Heart right ventricle (tissue), 16 donors: ENCODE data around the gene NGEF. TPM values are rescaled to one million over a fixed set of nuclear protein-coding genes. Genes with fewer than 3 reads are reported as not detected.

Source experiments
- ATAC-seq, 8 donors: fragments of 200-7000 bp; cut with Tn5 transposase; one replicate each; pipeline ENCODE4 v1.9.1; 2020; ENCODE audit warnings: mild to moderate bottlenecking in 8 of 8, moderate library complexity in 8 of 8, moderate number of reproducible peaks in 1 of 8
- DNase-seq, 2 donors: peaks; one replicate each; pipeline ENCODE4 v3.0.0-alpha.2; 2020
- H3K27ac ChIP-seq, 10 donors: fragments of 200-600 bp; sonication (generic) in 2 of 10; one replicate each; pipeline versions ENCODE4 v1.5.0 to v1.8.0; 2020 to 2022; ENCODE audit warnings: mild to moderate bottlenecking in 3 of 10
- H3K27me3 ChIP-seq, 7 donors: fragments of 200-600 bp; one replicate each; pipeline ENCODE4 v1.8.0; 2021 to 2022; ENCODE audit warnings: mild to moderate bottlenecking in 2 of 7
- H3K36me3 ChIP-seq, 9 donors: fragments of 200-600 bp; sonication (generic) in 1 of 9; one replicate each; pipeline versions ENCODE4 v1.5.0 to v1.8.0; 2020 to 2022; ENCODE audit warnings: mild to moderate bottlenecking in 2 of 9
- H3K4me1 ChIP-seq, 9 donors: fragments of 200-600 bp; sonication (generic) in 1 of 9; one replicate each; pipeline versions ENCODE4 v1.5.0 to v1.8.0; 2020 to 2022; ENCODE audit warnings: mild to moderate bottlenecking in 4 of 9
- H3K4me3 ChIP-seq, 10 donors: fragments of 200-600 bp; sonication (generic) in 2 of 10; one replicate each; pipeline versions ENCODE4 v1.5.0 to v1.8.0; 2020 to 2022; ENCODE audit warnings: mild to moderate bottlenecking in 7 of 10, moderate library complexity in 2 of 10
- H3K9me3 ChIP-seq, 11 donors: fragments of 200-600 bp in 10 of 11; sonication (generic) in 2 of 11; one replicate each; pipeline versions ENCODE4 v1.5.0 to v1.8.0; 2013 to 2022; ENCODE audit warnings: mild to moderate bottlenecking in 2 of 11, control low read depth in 1 of 11, moderate library complexity in 1 of 11
- CTCF ChIP-seq, 9 donors: fragments of 200-600 bp; sonication (generic) in 2 of 9; IDR thresholded peaks; one replicate each; pipeline versions ENCODE4 v1.5.0 to v1.8.0; 2021 to 2022; ENCODE audit warnings: antibody characterized with exemption in 9 of 9, mild to moderate bottlenecking in 5 of 9, moderate library complexity in 1 of 9
- WGBS, 2 donors: extraction: QIAGEN DNeasy Blood & Tissue Kit; methylation state at CpG; one replicate each; pipeline ENCODE4 v1.1.7; 2013; ENCODE audit warnings: inconsistent platforms in 1 of 2; 5-methylcytosine and 5-hydroxymethylcytosine counted together
- intact Hi-C, 10 donors: fragments of 100-400 bp; cut with DNase I; formaldehyde crosslinking; loops; one replicate each; pipeline versions ENCODE4 v1.11.1 to v1.14.2; 2022
- polyA plus RNA-seq, 2 donors: library from polyadenylated mRNA; stranded (reverse); fragments of 200-250 nt; gene quantifications; one replicate each; pipeline ENCODE4 v1.2.3, GENCODE V29; 2013
- total RNA-seq, 10 donors: library from RNA; stranded (reverse); fragmentation: NEBNext Ultra II Directional in 3 of 10; extraction: Animal tissue kit (Norgen Biotek cat#: 25700) in 3 of 10; gene quantifications; one replicate each; pipeline versions ENCODE4 v1.2.1 to v1.2.4, GENCODE V29; 2021 to 2023
- donor health status: Arrhythmogenic right ventricular cardiomyopathy.
- donor health status: ischemic (EF 13 %, LVEDD 7.1; RV severe dilation, severe dysfunction).
- donor health status: healthy with polysubstance abuse.
- donor health status: DM: no; HTN: yes; CAD: no.
- donor health status: DM: no; HTN: no; CAD: no.
- donor health status: ischemic (EF 25% LVEDD 6.9; RV normal size, moderate dysfunction).
- donor health status: ischemic (EF 25% LVEDD 5.7; RV mildly dilated, moderate dysfunction).
- donor health status: healthy.
- donor health status: DM: yes; HTN: yes; CAD: no.
- donor health status: Ischemic cardiomyopathy.
- donor health status: ischemic (EF 35%, LVEDD 5.7; RV mildly dilated, moderate dysfunction).
- donor health status: nonischemic (EF 11% LVEDD 7.7; RV severe dilation, severe dysfunction).
- donor health status: DM: yes; HTN: yes; CAD: no.
- donor health status: PGD.
- donor health status: ischemic (EF 29% LVEDD 5.4; RV normal size, mild dysfunction).
- donor health status: nonischemic (EF 23%, LVEDD 6.1; RV moderate dilation, normal function).

The NGEF gene
- total and polyA plus RNA-seq, 12 donors = 0.27 to 0.75 (median 0.54) TPM; not detected in 3

- Histone ChIP-seq H3K4me3 (no peak overlapping the region), H3K4me1 (peaks cover 0 to 58% (median 35%) of the 10 kb centered on the region in 9 donors), H3K27ac (no peak overlapping the region), H3K36me3 (peaks cover 0 to 89% (median 29%) of the 10 kb centered on the region in 9 donors), H3K27me3 (no peaks in the 10 kb centered on the region), H3K9me3 (no peaks in the 10 kb centered on the region)
- intact Hi-C loops = no loop called here
- 88 to 94% methylated on average over 4 of the region's 4 CpGs for WGBS, 2 donors
- TF ChIP-seq CTCF (IDR thresholded peaks at IDR 0.05) = no peak
- no peak for ATAC-seq
- no peak for DNase-seq
These were observed 176.1 kb downstream of the NGEF start for GRCh38 chr2:232836934-232837333.

GRCh38 chr2:232835687-232836208 lies 177.3 kb downstream of the NGEF start:
- peak in 5 of 8 donors; percentile 38 to 86 (median 76) for ATAC-seq
- Histone ChIP-seq H3K27ac (peak overlapping the region in 5 of 10 donors; percentile 1 to 28 (median 14)), H3K4me1 (peaks cover 0 to 58% (median 35%) of the 10 kb centered on the region in 9 donors), H3K9me3 (no peaks in the 10 kb centered on the region), H3K27me3 (no peaks in the 10 kb centered on the region), H3K4me3 (no peak overlapping the region), H3K36me3 (peaks cover 0 to 89% (median 28%) of the 10 kb centered on the region in 9 donors)
- peak in 1 of 2 donors; percentile 16 for DNase-seq
- intact Hi-C loops = no loop called here
- 48 to 56% methylated on average over 14 of the region's 14 CpGs for WGBS, 2 donors
- TF ChIP-seq CTCF (IDR thresholded peaks at IDR 0.05) = no peak

DNA sequence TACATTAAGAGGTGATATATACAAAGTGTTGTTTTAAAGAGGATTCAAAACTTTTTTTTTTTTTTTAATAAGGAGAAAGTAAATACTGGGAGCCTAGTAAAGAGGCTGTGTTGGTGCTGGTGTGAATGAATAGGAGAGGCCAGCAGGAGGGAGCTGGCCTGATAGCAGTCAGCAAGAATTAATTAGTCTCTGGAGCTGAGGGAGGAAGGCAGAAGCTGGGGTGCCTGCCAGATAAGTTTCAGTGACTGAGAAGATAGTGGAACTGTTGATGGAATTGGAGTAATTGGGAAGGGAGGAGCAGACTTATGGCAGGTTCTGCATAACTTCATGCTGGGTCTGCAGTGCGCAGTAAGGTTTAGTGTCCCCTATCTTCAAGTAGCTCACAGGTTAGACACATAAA lies 179.2 kb downstream of the NGEF start:
- Histone ChIP-seq H3K36me3 (peaks cover 0 to 91% (median 37%) of the 10 kb centered on the region in 9 donors), H3K27me3 (no peaks in the 10 kb centered on the region), H3K4me3 (no peak overlapping the region), H3K9me3 (no peaks in the 10 kb centered on the region), H3K27ac (peak overlapping the region in 1 of 10 donors; percentile 2), H3K4me1 (peaks cover 0 to 43% (median 18%) of the 10 kb centered on the region in 9 donors)
- 63 to 85% methylated on average over 1 of the region's 1 CpG for WGBS, 2 donors
- DNase-seq (no peak), ATAC-seq (peak in 6 of 8 donors; percentile 43 to 73 (median 65))
- TF ChIP-seq CTCF (IDR thresholded peaks at IDR 0.05) = no peak
- intact Hi-C loops = no loop called here

DNA sequence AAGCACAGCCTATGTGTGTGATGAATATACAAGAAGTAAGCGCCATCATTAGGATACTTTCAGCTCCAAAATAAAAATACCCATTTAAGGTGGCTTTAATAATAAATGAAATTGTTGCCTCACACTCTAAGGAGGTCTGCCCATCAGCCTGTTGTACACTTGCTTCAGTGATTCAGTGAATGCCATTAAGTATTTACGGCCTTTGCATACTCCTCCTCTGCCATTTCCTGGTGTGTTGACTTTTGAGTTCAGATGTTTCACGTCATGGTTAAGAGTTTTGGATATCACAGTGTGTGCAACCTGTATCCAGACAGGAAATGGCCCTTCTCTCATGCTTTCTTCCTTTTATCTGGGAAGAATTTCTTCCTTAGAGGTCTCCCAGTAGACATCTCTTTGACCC lies 181.6 kb downstream of the NGEF start:
- Histone ChIP-seq H3K4me3 (no peak overlapping the region), H3K36me3 (peaks cover 0 to 95% (median 37%) of the 10 kb centered on the region in 9 donors), H3K9me3 (no peaks in the 10 kb centered on the region), H3K4me1 (peaks cover 0 to 29% (median 0%) of the 10 kb centered on the region in 9 donors), H3K27me3 (no peaks in the 10 kb centered on the region), H3K27ac (no peak overlapping the region)
- intact Hi-C loops = no loop called here
- DNase-seq (no peak), ATAC-seq (no peak)
- TF ChIP-seq CTCF (IDR thresholded peaks at IDR 0.05) = no peak
- 89 to 91% methylated on average over 3 of the region's 3 CpGs for WGBS, 2 donors
